ENCODE data around the gene SEMA4B.
"Not testable (repeated sequence)": the region's sequence is repeated elsewhere in the genome, so short reads cannot be mapped to it uniquely, and the experiment has no call there.

Gene SEMA4B

DNA sequence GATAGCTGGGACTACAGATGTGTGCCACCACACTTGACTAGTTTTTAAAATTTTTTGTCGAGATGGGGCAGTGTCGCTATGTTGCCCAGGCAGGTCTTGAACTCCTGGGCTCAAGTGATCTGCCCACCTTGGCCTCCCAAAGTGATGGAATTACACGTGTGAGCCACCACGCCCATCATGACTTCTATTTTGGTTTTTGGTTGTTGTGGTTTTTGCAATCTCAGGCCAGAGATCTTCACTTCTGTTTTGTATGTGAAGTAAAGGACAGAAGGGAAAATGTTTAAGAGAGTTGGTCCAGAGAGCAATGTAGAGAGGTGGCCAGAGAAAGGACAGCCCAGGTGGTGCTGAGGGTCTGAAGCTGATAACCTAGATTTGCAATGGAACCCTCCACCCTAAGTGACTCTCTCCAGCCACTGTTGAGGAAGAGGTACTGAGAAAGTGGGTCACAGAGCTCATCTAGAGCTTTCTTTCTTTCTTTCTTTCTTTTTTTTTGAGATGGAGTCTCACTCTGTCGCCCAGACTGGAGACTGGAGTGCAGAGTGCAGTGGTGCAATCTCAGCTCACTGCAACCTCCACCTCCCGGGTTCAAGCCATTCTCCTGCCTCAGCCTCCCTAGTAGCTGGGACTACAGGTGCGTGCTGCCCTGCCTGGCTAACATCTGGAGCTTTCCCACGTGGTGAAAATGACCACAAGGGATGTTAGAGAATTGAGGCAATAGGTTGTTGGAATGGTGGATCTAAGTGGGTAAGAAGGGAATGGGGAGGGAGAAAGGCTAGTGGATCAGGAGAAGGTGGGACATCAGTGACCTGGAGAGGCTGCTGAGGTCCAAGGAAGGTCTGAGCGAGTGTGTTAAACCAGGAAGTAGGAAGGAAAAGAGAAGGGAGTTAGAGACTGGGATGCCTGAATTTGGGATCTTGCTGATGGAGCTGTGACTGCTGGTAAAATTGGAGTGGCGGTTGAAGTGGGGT, 22.4 kb upstream of the SEMA4B start:
- DNase-seq (ENCODE audit: extremely low read depth in 1 of 2, low read depth in 1 of 2) = no peak

DNA sequence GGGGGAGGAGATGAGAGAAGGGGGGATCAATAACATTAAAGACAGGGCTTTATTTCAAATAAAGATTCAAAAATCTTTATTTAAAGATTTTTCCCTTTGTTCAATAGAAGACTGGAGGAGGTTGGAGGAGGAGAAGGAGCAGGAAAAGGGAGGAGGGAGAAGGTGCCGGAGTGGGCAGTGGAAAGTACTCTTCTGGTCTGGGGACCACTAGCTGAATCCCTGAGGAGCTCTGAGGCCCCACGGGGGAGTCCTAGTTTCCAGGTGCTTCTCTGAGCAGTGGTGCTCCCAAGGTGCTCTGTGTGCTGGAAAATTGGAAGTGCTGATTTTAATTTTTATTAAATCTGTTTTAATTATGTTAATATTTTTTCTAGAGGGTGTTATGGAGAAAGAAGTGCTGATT, 19.4 kb upstream of the SEMA4B start:
- no peak for DNase-seq (ENCODE audit: extremely low read depth in 1 of 2, low read depth in 1 of 2)

DNA sequence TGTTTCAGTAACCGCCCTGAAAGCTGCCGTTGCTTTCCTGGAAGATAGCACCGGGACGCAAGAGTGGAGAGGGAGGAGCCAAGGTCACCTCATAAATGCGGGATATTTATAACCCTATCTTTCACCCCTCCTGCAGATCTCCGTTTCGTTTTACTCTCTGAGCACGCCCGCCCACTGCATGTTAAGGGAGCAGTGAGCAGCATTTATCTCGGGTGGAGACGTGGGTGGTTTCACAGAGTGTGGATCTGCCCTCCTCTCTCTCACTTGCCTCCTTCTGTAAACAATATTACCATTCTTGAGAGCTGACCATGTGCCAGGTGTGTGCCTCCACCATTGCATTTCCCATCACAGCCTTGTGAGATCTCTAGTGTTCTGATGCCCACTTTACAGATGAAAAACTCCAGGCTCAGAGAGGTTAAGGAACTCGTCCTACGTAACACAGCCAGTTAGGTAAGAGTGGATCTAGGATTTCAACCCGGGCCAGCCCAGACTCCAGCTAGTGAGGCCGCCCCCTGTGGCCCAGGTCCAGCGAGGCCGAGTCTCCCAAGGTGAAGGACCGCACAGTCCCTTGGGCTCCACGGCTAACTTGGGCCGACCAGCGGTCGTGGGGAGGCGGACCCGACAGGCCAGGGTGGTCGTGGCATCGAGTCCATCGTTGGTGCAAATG, 16.9 kb upstream of the SEMA4B start:
- no peak for DNase-seq (ENCODE audit: extremely low read depth in 1 of 2, low read depth in 1 of 2)

DNA sequence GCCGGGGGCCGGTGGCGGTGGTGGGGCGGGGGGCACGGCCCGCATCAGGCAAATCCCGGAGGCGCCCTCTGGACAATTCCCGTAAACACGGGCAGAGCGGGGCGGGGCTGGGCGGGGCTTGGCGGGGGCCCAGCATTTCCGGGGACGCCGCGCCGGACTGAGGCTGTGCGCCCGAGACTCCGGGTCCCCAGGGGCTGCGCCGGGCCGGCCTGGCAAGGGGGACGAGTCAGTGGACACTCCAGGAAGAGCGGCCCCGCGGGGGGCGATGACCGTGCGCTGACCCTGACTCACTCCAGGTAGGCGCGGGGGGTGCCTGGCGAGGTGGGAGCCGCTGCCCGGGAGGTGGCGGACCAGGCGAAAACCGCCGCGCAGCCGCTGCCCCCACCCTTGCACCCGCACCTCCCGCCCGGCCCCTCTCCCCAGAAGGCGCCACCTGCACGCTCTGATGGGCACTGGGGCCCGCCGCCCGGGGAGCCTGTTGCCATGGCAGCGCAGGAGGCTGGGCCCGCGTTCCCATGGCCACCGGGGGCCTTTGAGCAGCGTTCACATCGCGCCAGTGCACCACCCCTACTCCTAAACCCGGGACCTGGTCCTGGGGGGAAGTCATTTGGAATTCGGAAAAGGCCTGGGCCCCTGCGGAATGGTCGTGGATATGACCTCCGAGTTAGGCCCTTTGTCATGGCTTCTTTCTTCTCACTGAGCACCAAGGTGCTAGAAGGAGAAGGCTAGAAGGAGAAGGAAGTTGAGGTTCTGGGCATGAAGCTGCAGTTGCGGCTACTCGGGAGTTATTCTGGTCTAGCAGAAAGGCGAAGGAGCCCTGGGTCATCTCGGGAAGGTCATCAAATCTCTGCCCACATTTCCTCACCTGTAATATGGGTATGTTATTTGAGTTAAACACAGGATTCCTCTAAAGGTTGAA, 16.1 kb upstream of the SEMA4B start:
- DNase-seq (ENCODE audit: extremely low read depth in 1 of 2, low read depth in 1 of 2) = peak in 1 of 2 donors; percentile 37

DNA sequence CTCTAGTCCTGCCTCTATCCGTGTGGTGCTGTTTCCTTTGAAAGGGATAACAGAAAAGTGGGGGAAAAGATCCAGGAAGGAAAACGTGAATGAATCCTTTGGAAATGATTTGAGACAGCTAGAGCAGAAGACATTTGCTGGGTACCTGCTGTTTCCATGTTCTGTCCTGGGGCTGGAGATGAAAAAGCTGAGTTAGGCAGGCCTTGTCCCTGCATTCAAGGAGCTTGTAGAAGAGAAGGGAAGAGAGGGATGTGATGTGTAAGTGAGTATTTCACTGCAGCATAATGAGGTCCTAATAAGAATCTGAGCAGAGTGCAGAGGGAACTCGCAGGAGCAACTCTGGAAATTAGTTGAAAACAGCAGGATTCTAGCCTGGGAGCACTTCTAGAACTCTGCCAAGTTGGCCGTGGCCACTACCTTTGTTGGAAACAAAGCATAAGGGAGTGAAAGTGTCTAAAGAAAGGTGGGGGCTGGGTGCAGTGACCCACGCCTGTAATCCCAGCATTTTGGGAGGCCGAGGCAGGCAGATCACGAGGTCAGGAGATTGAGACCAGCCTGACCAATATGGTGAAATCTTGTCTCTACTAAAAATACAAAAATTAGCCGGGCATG, 13.8 kb upstream of the SEMA4B start:
- no peak for DNase-seq (ENCODE audit: extremely low read depth in 1 of 2, low read depth in 1 of 2)

DNA sequence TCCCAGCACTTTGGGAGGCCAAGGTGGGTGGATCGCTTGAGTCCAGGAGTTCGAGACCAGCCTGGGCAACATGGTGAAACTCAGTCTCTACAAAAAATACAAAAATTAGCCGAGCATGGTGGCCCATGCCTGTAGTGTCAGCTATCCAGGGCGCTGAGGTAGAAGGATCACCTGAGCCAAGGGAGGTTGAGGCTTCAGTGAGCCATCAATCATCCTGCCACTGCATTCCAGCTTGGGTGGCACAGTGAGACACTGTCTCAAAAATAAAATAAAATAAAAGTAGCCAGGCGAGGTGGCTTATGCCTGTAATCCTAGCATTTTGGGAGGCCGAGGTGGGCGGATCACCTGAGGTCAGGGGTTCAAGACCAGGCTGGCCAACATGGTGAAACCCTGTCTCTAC, 13.1 kb upstream of the SEMA4B start:
- not testable (repeated sequence) for DNase-seq (ENCODE audit: extremely low read depth in 1 of 2, low read depth in 1 of 2)

DNA sequence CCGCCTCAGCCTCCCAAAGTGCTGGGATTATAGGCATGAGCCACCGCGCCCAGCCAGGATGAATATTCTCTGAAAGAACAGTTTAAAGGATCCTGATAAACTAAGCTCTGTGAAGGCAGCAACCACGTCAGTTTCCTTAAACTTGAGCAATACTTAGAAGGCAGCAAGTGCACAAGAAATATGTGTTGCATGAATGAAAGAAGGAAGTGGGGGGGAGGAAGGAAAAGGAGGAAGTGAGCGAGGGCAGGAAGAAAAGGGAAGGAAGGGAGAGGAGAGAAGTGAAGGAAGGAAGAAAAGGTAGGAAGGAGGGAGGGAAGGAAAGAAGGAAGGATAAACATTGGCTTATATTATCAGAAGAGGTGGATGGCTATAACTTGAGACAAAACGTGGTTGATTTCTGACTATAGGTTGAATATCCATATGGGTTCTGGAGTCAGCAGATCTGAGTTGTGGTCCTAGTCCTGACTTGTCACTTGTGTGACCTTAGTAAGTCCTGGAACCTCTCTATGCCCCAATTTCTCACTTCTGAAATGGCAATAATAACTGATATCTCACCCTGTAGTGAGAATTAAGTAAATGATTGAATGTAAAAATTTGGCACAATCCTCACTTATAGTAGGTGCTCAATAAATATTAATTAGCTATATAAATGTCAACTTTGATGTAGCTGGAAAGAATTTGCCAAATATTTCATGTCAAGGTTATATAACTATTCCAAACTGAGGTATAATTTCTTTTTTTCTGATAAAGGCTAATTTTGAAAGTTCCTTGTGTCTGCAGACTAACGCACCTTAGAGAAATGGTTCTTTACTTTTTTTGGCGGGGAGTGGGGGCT, 12.0 kb upstream of the SEMA4B start:
- no peak for DNase-seq (ENCODE audit: extremely low read depth in 1 of 2, low read depth in 1 of 2)

DNA sequence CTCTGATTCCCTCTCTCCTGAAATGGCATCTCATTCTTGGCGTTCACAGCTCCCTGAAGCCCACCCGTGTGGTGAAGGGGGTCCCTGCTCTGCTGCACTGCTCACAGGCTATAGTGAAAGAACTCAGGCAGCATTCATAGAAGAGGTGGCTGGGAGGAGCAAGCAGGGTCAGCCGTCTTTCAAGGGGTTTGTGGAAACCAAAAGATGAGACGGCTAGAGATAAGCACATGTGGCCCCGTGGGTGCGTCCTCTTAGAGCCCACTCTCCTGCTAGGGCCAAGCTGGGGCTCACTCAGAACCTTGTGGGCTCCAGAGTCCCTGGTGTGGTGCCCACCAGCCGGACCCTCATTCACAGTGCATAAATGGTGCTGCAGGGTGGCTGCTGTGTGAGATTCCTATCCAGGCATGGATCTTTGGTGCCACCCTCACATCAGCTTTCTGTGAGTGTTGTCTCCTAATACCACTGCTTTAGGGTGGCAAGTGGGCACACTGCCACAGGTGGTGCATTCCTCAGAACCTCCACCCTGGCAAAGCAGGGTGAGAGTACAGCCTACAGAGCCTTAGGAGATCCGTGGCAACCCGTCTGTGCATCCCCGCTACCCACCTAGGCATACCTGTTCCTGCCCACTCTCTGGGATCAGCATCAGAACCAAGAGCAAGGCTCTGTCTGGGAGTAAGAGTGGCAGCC, 11.2 kb upstream of the SEMA4B start:
- DNase-seq (ENCODE audit: extremely low read depth in 1 of 2, low read depth in 1 of 2) = no peak

DNA sequence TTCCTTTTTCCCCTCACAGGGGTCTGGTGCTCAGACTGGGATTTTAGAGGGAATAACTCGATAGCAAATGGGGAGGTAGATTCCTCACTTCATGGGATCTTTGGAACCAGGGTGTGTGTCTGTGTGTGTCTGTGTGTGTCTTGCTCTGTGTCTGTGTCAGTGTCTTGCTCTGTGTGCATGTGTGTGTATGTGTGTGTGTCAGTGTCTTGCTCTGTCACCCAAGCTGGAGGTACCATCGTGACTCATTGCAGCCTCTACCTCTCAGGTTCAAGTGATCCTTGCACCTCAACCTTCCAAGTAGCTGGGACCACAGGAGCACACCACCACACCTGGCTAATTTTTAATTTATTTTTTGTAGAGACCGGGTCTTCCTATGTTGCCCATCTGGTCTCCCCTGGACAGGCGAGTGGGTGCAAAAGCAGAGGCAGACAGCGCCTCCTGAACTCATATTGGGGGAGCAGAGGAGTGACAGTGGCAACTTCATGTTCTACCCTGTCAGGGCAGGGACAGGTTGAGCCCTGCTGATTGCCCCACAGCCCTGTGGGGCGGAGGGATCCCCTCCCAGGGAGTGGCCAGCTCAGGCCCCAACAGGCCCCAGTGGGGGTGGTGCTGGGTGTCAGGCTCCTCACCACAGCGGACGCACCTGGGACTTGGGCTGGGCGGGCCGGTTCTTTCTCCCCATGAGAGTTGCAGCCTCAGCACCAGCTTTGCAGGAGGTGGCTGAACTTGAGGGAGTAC, 10.4 kb upstream of the SEMA4B start:
- no peak for DNase-seq (ENCODE audit: extremely low read depth in 1 of 2, low read depth in 1 of 2)

DNA sequence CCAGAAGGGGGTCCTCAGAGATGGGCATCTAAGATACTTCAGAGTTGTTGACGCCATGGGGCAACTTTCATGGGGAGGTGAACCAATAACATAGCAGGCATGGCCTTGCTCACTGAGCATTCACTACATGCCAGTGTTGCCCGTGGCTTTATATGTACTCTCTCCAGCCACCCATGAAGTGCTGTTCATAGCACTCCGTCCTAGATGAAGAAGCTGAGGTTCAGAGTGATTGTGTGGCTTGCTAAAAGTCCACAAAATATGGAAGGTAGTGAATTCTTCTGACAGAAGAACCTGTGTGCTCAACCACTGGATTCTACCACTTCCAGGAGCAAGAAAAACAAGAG, 9.8 kb upstream of the SEMA4B start:
- DNase-seq (ENCODE audit: extremely low read depth in 1 of 2, low read depth in 1 of 2) = no peak

DNA sequence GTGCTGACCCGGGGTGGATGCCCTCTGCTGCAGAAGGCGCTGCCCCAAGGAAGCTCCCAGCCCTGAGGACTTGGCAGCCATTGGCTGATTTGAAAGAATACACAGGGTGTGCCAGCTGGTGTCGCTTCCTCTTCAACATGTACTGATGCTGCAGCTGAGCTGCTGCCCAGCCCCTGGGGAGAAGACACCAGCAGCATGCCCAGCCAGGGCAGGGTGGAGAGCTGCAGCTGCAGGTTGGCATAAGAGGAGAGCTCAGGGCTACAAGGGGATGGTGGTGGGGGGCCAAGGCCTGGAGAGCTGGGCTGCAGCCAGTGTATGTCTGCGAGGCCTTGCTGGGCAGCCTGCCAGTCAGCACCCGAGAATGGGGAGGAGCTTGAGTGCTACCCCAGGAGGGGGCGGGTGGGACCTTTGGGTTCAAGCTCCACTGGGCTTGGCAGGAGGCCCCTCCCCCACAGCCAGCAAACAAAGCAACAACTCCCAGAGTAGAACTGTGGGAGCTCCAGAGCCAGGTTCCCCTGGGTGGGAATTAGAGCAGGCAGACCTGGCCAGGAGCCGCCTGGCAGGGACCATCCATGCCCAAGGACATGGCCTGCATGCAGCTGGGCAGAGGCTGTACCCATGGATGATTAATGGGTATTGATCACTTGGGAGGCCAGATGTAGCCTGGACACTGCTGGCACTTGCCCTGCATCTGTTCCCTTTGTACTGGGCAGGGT, 9.2 kb upstream of the SEMA4B start:
- DNase-seq (ENCODE audit: extremely low read depth in 1 of 2, low read depth in 1 of 2) = no peak

DNA sequence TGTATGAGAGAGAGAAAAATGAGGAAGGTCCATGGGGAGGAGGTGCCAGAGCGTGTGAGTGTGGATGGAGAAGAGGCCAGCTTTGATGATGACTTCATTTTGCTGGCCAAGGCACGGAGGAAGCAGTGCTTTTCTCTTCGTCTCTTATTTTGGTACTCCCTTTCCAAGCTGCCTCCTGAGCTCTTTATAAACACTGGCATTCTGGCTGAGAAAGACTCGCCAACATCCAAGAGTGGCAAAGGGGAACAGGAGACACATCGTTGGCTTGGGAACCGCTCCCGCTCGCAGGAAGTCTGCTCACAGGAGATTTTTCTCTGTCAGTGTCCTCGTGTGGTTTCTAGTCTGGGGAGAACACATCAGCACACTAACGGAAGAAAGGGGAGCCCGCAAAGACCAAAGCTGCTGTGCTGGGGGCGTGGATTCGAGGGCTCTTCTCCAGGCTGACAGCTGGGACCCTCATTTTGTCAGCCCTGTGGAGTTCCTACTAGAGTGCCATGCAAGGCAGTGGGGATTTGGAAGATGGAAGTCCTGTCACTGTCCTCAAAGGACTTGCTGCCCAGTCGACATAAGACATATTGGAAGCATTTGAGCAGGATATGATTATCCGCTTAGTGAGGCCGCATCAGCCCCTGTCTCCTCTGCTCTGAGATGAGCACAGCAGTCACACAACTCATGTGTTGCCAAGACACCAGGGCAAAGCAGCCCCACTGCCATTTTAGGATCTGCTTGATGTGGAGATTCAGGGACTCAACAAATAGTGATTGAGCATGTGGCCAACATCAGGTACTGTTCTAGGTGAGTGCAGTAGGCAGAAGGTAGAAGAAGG, 8.0 kb upstream of the SEMA4B start:
- no peak for DNase-seq (ENCODE audit: extremely low read depth in 1 of 2, low read depth in 1 of 2)

DNA sequence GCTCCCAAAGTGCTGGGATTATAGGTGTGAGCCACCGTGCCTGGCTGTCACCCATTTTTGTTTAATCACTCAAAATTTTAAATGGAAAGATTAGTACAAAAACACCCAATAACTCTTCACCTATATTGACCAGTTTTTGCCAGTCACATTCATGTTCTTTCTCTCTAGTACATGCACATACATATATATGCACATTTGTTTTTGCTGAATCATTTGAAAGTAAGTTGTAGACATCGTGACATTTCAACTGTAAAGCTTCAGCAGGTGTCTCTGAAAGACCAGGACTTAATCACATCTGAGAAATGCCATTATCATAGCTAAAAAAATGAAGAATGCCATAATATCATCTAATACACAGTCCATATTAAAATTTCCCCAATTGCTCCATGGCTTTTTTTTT, 6.5 kb upstream of the SEMA4B start:
- no peak for DNase-seq (ENCODE audit: extremely low read depth in 1 of 2, low read depth in 1 of 2)

DNA sequence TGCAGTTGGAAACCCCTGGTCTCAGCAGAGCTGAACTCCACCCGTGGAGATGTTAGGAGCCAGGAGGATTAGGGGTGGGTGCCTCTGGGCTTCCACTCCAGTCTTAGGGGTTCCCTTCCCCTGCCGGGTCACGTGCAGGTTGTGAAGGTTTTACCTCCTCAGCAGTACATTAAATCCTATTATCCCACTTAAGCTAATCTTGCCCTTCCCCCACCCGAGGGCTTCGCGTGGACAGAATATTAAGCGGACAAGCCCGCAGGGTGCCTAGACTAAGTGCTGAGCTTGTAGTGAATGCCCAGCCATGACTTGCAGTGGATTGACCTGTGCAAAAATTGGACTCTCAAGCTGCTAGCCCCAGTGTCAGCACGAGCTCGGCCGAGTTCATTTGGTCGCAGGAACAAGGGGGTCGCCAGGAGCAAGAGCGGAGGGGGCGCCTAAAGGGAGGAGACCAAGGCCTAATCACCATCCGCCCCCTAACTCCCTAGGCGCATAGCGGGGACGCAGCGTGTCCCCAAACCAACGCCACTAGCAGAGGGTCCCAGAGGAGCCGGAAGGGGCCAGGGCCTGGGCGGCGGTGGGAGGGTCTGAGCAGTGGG, 498 bp upstream of the SEMA4B start:
- no peak for DNase-seq (ENCODE audit: extremely low read depth in 1 of 2, low read depth in 1 of 2)

DNA sequence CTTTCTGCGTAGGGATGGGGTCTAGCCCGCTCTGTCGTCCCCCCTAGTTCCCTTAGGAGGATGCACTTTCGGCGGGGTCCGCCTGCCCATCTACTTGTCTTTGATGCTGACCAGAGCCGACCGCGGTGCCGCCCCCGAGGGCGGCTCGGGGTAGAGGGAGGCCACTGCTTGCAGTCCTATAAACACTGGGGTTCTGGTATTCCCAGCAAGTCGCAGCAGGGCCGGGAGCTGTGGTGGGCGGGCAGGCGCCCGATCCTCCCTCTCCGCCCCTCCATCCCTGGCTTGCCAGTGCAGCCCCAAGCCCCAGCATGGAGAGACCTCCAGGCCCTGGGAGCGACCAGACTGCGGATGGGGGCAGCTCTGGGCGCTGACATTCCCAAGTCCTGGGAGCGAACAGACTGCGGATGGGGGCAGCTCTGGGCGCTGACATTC, 830 bp downstream of the SEMA4B start:
- no peak for DNase-seq (ENCODE audit: extremely low read depth in 1 of 2, low read depth in 1 of 2)

DNA sequence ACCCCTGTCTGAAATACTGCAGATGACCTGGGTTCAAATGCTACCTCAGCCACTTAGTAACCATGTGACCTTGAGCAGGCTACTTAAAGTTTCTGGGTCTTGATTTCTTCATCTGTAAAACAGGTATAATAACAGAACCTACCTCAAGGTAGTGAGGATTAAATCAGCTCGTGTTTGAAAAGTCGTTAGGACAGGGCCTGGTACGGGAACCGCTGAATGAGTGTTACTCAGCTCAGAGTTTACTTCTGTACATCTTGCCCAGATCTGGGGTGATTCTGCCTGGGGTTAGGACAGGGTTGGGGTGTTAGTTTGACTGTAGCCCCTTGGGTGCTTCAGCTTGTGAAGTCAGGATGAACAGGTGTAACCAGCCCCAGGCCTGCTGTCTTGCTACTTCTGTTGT, 1.8 kb downstream of the SEMA4B start:
- DNase-seq (ENCODE audit: extremely low read depth in 1 of 2, low read depth in 1 of 2) = no peak

DNA sequence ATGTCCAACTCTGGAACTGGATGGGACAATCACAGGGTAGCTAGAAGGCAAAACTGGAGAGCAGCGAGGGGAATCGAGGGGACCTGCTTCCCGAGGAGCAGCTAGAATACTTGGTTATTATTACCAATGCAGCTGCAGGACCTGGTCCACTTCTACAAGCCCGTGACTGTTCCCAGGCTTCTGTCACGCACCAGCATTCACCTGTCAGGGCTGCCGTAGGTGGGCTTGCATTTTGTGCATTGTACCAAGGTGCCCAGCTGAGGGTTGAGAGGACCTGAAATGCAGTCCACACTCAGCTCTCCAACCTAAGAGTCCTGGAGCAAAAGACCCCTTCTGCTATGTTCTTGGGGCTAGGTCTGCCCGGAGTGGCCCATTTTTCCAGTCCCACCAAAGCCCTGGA, 2.3 kb downstream of the SEMA4B start:
- DNase-seq (ENCODE audit: extremely low read depth in 1 of 2, low read depth in 1 of 2) = no peak

Measured in activated CD8-positive, alpha-beta memory T cell treated with anti-CD3 and anti-CD28 coated beads for 1 hour (primary cell).